Cerebellar cortex (tissue), 1 donor: ENCODE results near the gene CFB.
"Not testable (repeated sequence)": the region's sequence is repeated elsewhere in the genome, so short reads cannot be mapped to it uniquely, and the experiment has no call there.

Experiments
- DNase-seq: peaks from one replicate; pipeline ENCODE4 v3.0.0-alpha.2; 2015; ENCODE audit warnings: low spot score

CFB gene

GRCh38 chr6:31945507-31946369 lies at the start of gene CFB:
Gene CFB, plus strand, starts transcription at chr6:31946095. Its CDS starts 127 bp downstream, at chr6:31946222.
- no peak for DNase-seq

DNA sequence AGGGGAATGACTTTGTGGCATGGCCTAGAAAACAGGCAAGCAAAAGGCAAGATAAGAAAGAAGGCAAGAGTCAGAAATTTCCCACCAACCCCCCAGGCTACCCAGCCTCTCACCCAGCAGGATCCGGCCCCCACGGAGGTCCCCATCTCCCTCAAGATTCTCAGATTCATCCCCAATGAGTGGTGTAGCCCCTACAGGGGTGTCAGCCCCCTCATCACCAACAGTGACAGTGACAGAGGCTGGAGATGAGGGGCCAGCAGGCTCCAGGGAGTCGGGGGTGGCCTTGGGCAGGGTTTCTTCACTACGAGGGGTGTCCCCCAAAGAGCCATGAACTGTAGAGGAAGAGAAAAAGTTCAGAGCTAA lies 49.4 kb upstream of the CFB start:
- no peak for DNase-seq

GRCh38 chr6:31896856-31897611 lies 48.9 kb upstream of the CFB start:
- no peak for DNase-seq

DNA sequence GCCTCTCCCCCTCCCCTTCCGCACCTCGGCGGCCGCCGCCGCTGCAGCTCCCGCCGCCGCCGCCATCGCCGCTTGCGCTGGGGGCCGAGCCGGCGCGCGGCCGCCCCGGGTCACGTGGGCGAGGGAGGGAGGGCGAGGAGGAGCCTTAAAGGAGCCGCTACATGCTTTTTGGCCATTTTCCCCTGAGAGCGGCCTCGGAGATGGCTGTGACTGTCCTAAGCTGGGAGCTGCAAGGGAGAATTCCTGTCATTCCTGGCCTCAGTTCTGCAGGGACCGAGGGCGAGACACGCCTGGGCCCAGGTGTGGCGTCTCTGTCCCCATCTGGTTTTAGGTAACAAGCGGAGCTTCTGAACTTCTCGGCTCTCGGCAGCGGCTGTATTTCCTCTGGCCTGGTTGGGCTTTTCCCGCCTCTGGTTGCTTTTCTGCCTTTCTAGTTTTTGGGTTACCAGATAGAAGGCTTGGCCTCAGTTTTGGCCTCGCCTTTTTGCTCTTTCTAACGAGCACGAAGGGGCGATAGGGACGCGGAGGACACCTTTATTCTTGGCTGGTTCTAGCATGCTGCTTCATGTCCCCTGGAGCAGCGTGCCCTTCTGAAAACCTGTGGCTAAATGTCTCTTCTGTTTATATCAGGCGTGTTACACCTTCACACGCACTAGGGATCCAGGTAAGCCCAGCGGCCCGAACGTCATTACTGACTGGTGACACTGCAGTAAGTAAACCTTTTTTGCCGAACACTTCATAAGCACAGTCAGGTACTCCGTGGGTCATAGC lies 48.1 kb upstream of the CFB start, which contains the start of gene EHMT2:
TSS of gene EHMT2 (minus strand) at position 87 of the 771 bp plus-strand sequence. CDS start at position 66, 21 bp downstream.
- DNase-seq: peak; percentile 88

GRCh38 chr6:31898383-31899011 lies 47.4 kb upstream of the CFB start:
- DNase-seq: peak; percentile 91

DNA sequence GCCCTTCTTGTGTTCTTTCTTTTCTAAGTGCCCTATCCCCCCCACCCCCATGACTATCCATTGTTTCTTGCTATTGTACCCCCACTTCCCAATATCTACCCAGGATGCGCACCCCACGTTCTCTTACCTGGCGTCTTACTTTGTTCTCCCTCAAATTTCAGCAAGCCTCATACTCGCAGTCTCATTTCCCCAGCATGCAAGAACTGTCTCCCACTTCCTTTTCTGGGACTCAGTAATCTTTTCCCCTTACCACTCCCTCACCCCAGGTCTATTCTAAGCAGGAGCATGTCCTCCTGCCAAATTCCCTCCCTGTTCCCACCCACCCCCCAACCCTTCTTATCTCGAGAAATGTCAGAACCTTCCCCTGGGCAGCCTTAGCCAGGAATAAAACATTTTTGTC lies 46.7 kb upstream of the CFB start:
- no peak for DNase-seq

- no peak for DNase-seq
These were observed 45.8 kb upstream of the CFB start for GRCh38 chr6:31899882-31900722.

GRCh38 chr6:31900917-31901414 lies 44.9 kb upstream of the CFB start:
- DNase-seq: peak; percentile 56

- DNase-seq: peak; percentile 63
These were observed 44.4 kb upstream of the CFB start for GRCh38 chr6:31901415-31901952.

DNA sequence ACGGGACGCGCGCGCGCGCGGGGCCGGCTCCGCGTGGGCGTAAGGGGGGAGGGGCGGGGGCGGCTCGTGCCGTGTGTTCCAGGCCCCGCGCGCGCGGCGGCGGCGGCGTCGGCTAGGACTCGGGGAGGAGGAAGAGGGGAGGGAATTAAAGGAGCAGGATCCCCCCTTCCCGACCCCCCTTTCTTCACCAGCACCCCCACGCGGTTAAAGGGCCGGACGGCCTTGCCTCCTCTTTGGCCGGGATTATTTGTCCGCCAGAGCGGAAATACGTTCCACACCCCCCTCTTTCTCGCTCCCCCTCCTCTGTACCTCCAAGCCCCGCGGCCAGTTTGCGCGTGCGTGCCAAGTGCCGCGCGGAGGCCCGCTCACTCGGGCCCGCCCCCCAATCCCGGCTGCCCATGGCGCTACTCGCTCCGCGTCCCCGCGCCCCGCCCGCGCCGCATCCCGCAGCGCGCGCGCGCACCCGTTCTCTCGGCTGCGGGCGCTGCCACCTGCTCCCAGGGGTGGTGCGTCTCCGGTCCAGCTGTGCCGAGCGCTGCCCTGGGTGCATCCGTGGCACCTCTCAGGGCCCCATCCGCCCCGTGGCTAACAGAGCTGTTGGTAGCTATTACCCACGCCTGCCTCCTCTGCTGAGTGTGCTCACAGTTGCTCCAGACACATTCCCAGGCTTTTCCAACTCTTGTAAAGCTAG lies 43.8 kb upstream of the CFB start, which contains the start of gene ZBTB12:
TSS of gene ZBTB12 (minus strand) at position 134 of the 691 bp plus-strand sequence. CDS start 781 bp downstream, outside the sequence.
- DNase-seq: peak; percentile 97

- DNase-seq: no peak
These were observed 41.9 kb upstream of the CFB start for GRCh38 chr6:31903957-31904356.

- DNase-seq: no peak
These were observed 40.9 kb upstream of the CFB start for GRCh38 chr6:31905041-31905440.

DNA sequence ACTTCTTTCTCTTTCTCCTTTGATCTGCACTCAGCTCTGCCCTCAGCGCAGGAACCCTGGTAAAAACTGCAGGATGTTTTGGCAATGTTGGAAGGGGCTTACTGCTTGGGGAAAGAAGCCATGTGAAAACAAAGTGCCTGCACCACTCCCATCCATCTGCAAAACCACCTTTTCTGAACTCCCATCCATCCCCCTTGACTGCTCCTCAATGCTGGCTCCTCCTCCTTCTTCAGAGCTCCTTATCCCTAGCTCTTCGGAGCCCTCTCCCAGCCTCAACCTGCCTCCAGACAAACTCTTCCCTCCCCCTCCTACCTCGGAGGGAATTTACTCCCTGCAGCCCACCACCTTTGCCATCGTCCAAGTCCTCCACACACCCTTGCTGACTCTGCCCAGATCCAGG lies 39.8 kb upstream of the CFB start:
- DNase-seq: no peak

GRCh38 chr6:31906727-31907126 lies 39.2 kb upstream of the CFB start:
- DNase-seq: not testable (repeated sequence)

DNA sequence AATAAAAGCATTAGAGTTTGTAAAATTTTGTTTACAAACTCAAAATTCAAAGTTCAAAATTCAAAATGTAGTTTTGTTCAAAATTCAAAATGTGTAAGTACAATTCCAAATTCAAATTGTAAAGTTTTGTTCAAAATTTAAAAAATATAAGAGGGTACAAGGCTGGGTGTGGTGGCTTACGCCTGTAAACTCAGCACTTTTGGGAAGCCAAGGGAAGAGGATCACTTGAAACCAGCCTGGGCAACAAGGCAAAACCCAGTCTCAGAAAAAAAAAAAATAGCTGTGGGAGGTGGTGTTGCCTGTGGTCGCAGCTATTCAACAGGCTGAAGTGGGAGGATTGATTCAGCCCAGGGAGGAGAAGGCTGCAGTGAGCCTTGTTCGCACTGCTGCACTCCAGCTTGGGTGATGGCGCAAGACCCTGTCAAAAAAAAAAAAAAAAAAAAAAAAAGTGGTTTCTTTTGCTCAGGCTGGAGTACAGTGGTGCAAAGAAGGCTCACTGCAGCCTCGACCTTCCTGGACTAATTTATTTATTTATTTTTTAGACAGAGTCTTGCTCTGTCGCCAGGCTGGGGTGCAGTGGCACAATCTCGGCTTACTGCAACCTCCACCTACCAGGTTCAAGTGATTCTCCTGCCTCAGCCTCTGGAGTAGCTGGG lies 38.6 kb upstream of the CFB start:
- DNase-seq: no peak

- DNase-seq: not testable (repeated sequence)
These were observed 37.6 kb upstream of the CFB start for GRCh38 chr6:31908255-31908654.

DNA sequence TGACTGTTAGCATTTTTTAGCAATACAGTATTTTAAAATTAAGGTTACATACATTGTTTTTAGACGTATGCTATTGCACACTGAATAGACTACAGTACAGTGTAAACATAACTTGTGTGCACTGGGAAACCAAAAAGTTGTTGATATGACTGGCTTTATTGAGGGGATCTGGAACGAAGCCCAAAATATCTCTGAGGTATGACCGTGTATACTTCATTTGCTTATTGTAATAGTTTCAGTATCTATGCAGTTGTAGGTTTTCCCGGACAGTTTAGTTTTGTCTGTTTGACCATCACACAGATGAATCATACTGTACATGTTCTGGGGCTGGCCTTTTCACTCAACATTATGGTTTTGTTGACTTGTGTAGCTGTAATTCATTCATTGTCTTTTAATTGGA lies 37.1 kb upstream of the CFB start:
- no peak for DNase-seq

GRCh38 chr6:31909298-31909697 lies 36.6 kb upstream of the CFB start:
- not testable (repeated sequence) for DNase-seq
